ENCODE data around the gene SNCAIP. TPM values are rescaled to one million over a fixed set of nuclear protein-coding genes. Genes with fewer than 3 reads are reported as not detected.
A peak's percentile ranks its signal among the peaks of the same experiment; 100 is the strongest.

SNCAIP gene
- total RNA-seq, 1 experiment from 2014 or later: 3.0 TPM

DNA sequence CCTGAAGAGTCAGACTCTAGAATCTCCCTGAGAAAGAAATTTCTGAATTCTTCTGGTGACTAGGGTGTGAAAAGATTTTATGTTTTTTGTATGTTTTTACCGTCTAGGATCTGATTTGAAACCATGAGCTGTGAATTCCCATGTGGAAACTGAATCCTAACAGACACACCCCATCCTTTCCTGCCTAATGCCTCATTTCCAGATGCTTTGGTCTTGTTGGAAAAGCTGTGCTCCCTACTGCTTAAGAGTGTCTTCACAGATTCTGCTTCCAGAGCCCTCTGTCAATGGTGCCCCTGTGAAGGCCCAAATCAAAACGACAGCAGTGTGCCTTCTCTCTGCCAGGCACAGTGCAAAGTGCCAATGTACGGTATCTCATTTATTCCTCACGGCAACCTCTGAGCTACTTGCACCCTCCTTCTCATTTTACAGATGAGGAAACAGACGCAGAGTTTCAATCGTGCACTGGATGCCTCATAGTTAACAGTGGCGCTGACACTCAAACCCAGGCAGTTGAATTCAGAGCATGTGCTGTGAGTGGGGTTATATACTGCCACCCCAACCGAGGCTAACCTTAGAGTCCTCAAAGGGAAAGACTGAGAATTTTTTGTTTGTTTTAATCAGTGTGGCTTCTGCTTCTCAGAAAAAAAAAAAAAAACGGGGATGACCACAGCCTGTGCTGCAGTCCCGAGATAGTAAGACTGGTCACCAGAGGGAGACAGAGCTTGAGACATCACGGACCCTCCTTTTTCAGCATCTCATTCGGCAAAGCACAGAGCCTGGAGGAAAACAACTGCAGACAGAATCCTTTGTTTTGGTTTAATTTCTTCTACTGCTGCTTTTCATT lies 188.4 kb downstream of the SNCAIP start:
- no peaks in the 10 kb centered on the region for H3K23me2 ChIP-seq (ENCODE audit: insufficient read length, low read depth, low read length, poor library complexity, severe bottlenecking)
- no peaks in the 10 kb centered on the region for H3K9me3 ChIP-seq (ENCODE audit: control insufficient read depth, low read depth, low read length)
- DNase-seq: peak; percentile 73
- no peak overlapping the region for H2BK12ac ChIP-seq (ENCODE audit: insufficient read length, low read depth, low read length)
- H3K14ac ChIP-seq (ENCODE audit: insufficient read depth, low read length): no peak overlapping the region
- H4K91ac ChIP-seq (ENCODE audit: insufficient read length, low read depth, low read length): no peak overlapping the region
- no peaks in the 10 kb centered on the region for H3K4me1 ChIP-seq (ENCODE audit: insufficient read depth, low read length)
- Mint-ChIP-seq H3K36me3 (ENCODE audit: insufficient read depth in 1 of 3, low read depth in 3 of 3) (no peaks in the 10 kb centered on the region), H3K4me1 (peaks cover 25 to 29% of the 10 kb centered on the region in 2 experiments), H3K4me3 (no peak overlapping the region), H3K27ac (peak overlapping the region in 2 of 3 experiments; percentile 7 to 18; a peak in 2 of 7 replicates), H3K27me3 (ENCODE audit: low read depth) (no peaks in the 10 kb centered on the region), H3K9me3 (no peaks in the 10 kb centered on the region)
- H3K79me2 ChIP-seq (ENCODE audit: insufficient read depth, low read length): no peaks in the 10 kb centered on the region
- TF ChIP-seq, protein P1, sequence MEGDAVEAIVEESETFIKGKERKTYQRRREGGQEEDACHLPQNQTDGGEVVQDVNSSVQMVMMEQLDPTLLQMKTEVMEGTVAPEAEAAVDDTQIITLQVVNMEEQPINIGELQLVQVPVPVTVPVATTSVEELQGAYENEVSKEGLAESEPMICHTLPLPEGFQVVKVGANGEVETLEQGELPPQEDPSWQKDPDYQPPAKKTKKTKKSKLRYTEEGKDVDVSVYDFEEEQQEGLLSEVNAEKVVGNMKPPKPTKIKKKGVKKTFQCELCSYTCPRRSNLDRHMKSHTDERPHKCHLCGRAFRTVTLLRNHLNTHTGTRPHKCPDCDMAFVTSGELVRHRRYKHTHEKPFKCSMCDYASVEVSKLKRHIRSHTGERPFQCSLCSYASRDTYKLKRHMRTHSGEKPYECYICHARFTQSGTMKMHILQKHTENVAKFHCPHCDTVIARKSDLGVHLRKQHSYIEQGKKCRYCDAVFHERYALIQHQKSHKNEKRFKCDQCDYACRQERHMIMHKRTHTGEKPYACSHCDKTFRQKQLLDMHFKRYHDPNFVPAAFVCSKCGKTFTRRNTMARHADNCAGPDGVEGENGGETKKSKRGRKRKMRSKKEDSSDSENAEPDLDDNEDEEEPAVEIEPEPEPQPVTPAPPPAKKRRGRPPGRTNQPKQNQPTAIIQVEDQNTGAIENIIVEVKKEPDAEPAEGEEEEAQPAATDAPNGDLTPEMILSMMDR (conservative IDR thresholded peaks at IDR 0.05): peak; percentile 81
- no peaks in the 10 kb centered on the region for H3K27me3 ChIP-seq (ENCODE audit: insufficient read depth, low read length)
- peak overlapping the region; percentile 91 for H2AFZ ChIP-seq (ENCODE audit: low read length)
- no CpG with 5 or more reads among the region's 12 CpGs for WGBS (ENCODE audit: extremely low coverage, insufficient read length, low lambda C conversion rate)
- no peak overlapping the region for H2BK5ac ChIP-seq (ENCODE audit: insufficient read length, low read length)
- H2AK5ac ChIP-seq (ENCODE audit: insufficient read length, low read length): no peak overlapping the region
- no peak overlapping the region for H4K5ac ChIP-seq (ENCODE audit: insufficient read length, low read depth, low read length)
- no peak overlapping the region for H4K8ac ChIP-seq (replicated peaks; ENCODE audit: insufficient read length, low read depth, low read length)
- H3K4ac ChIP-seq (ENCODE audit: low read depth, low read length): no peak overlapping the region
- H3K56ac ChIP-seq (ENCODE audit: insufficient read length, low read depth, low read length): no peak overlapping the region
- H3T11ph ChIP-seq (ENCODE audit: low read length): no peak overlapping the region
- H2BK15ac ChIP-seq (ENCODE audit: low read depth, low read length): no peak overlapping the region
- H3K23ac ChIP-seq (ENCODE audit: insufficient read length, low read depth, low read length): no peak overlapping the region
- no peak overlapping the region for H3K4me2 ChIP-seq (ENCODE audit: insufficient read depth, insufficient read length, low read length)
- H3K79me1 ChIP-seq (ENCODE audit: insufficient read depth, low read depth, low read length, poor library complexity, severe bottlenecking): no peaks in the 10 kb centered on the region
- no peak overlapping the region for H3K18ac ChIP-seq (ENCODE audit: insufficient read length, low read depth, low read length)
- H2BK120ac ChIP-seq (ENCODE audit: low read depth, low read length, poor library complexity, severe bottlenecking): no peak overlapping the region
- H2BK20ac ChIP-seq (ENCODE audit: low read depth, low read length, poor library complexity, severe bottlenecking): no peak overlapping the region
- H4K20me1 ChIP-seq (ENCODE audit: control insufficient read depth, insufficient read depth, insufficient read length): no peaks in the 10 kb centered on the region
- no peak overlapping the region for H3K27ac ChIP-seq (ENCODE audit: insufficient read length, low read depth, low read length)
- no peak overlapping the region for H3K9ac ChIP-seq (ENCODE audit: extremely low read depth, insufficient read length, low read length)
